ENCODE measurements around the gene ST6GAL1. TPM values are rescaled to one million over a fixed set of nuclear protein-coding genes. Genes with fewer than 3 reads are reported as not detected.

Gene ST6GAL1
- polyA plus RNA-seq, 1 donor, result 126 TPM

DNA sequence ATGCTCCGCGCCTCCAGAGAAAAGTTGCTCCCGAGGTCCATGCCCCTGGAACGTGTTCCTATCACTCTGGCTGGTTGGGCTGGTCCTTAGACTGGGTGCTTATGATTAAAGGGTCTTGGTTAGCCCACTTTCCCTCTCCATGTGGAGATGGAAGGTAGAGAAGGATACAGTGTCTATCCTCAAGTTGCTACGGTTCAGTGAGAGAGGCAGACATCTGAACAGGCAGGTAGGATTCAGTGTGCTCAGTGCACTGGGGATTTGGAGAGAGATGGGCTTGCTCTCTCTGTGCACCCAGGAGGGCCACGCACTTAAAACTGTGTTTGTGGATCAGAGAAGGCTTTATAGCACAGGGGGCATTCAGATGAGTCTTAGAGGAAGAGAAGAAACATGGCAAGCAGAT, 146.0 kb downstream of the ST6GAL1 start:
- H3K4me3 ChIP-seq (ENCODE audit: low read length), result no peak overlapping the region
- no peak for DNase-seq
- H3K27me3 ChIP-seq (ENCODE audit: control insufficient read depth, insufficient read depth, low read length), result no peaks in the 10 kb centered on the region
- no peaks in the 10 kb centered on the region for H3K9me3 ChIP-seq (ENCODE audit: control insufficient read depth, low read depth, low read length)
- WGBS (ENCODE audit: insufficient coverage, low lambda C conversion rate), result no CpG with 5 or more reads among the region's 6 CpGs
- H3K27ac ChIP-seq (ENCODE audit: low read length), result no peak overlapping the region
- peaks cover 33% of the 10 kb centered on the region for H3K36me3 ChIP-seq (ENCODE audit: control insufficient read depth, insufficient read depth, low read length)
- H3K4me1 ChIP-seq (ENCODE audit: control insufficient read depth, insufficient read depth, low read length), result peaks cover 16% of the 10 kb centered on the region

DNA sequence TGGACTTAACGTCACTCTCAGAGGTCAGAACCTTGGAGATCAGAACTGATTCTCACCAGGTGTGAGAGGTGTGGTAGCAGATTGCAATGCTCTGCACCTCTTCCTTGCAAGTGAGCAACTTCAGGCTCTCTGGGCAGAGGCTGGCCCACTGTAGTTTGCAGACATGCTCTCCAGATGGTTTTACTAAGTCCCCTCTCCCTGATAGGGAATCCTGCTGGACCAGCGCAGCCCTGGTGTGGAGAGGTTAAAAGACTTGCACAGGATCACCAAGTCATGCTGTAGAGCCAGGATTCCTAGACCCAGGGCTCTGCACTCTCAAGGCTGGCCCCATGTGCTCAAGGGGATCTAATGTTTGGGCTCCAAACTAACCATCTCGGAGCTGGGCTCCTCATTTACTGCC, 146.8 kb downstream of the ST6GAL1 start:
- no CpG with 5 or more reads among the region's 3 CpGs for WGBS (ENCODE audit: insufficient coverage, low lambda C conversion rate)
- Histone ChIP-seq H3K27ac (ENCODE audit: low read length) (no peak overlapping the region), H3K27me3 (ENCODE audit: control insufficient read depth, insufficient read depth, low read length) (no peaks in the 10 kb centered on the region), H3K36me3 (ENCODE audit: control insufficient read depth, insufficient read depth, low read length) (peaks cover 33% of the 10 kb centered on the region), H3K4me3 (ENCODE audit: low read length) (no peak overlapping the region), H3K4me1 (ENCODE audit: control insufficient read depth, insufficient read depth, low read length) (peaks cover 10% of the 10 kb centered on the region), H3K9me3 (ENCODE audit: control insufficient read depth, low read depth, low read length) (no peaks in the 10 kb centered on the region)
- no peak for DNase-seq

DNA sequence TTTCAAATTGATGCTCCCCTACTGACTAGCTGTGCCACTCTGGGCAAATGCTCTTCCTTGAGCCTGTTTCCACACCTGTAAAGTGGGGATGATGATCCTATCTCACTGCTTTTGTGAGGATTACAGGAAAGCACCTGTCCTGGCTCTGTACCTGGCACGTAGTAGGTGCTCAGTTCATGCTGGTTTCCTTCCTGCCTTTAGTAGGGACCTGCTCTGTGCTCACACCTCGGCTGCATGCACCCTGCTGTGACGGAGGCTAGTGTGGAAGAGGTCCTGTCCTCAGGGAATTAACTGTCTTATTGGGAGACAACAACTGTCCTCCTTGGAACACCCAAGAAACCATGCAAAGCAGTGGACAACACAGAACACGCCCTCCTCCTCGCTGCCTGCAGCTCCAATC, 147.2 kb downstream of the ST6GAL1 start:
- H3K4me3 ChIP-seq (ENCODE audit: low read length), result no peak overlapping the region
- peaks cover 6% of the 10 kb centered on the region for H3K4me1 ChIP-seq (ENCODE audit: control insufficient read depth, insufficient read depth, low read length)
- H3K27me3 ChIP-seq (ENCODE audit: control insufficient read depth, insufficient read depth, low read length), result no peaks in the 10 kb centered on the region
- no peaks in the 10 kb centered on the region for H3K9me3 ChIP-seq (ENCODE audit: control insufficient read depth, low read depth, low read length)
- DNase-seq, result no peak
- no CpG with 5 or more reads among the region's 5 CpGs for WGBS (ENCODE audit: insufficient coverage, low lambda C conversion rate)
- H3K36me3 ChIP-seq (ENCODE audit: control insufficient read depth, insufficient read depth, low read length), result peaks cover 33% of the 10 kb centered on the region
- H3K27ac ChIP-seq (ENCODE audit: low read length), result no peak overlapping the region

DNA sequence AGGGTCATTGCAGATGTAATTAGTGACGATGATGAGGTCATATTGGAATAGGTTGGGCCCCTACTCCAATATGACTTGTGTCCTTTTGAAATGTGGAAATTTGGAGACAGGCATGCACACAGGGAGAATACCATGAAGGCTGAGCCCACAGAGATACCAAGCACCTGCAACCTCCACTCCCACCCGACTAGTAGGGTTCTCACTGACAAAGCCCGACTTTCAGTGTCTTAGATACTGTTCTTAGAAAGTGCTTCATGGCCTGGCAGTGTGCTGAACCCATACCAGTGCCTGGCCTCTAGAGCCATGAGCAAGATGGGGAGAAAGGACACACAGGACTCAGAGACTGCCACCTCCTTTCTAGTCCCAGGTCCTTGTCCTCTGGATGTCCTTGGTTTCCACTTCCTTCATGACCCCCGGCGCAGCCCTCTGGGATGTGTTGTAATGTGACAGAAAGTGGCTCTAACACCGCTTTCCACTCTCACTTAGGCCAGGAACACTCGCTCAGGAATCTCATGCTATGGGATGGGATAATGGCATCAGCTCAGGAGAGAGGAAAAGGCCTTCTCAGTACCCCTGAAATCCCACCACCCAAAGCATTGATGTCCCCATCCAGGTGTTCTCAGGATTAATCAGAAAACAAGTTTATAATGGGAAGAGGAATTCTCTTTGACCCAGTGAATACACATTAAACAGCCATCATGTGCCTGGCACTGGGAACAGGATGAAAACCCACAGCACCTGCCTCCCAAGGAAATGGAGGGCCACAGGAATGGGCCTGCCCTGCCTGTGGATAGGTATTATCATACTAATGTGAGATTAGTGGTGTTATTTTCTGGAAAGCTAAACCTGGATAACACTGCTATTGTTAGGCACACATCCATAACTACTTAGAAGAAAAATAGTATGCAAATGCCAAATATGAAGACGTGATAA, 149.0 kb downstream of the ST6GAL1 start:
- 100% methylated on average over 1 of the region's 8 CpGs for WGBS (ENCODE audit: insufficient coverage, low lambda C conversion rate)
- Histone ChIP-seq H3K36me3 (ENCODE audit: control insufficient read depth, insufficient read depth, low read length) (peaks cover 30% of the 10 kb centered on the region), H3K27me3 (ENCODE audit: control insufficient read depth, insufficient read depth, low read length) (no peaks in the 10 kb centered on the region), H3K4me1 (ENCODE audit: control insufficient read depth, insufficient read depth, low read length) (no peaks in the 10 kb centered on the region), H3K27ac (ENCODE audit: low read length) (no peak overlapping the region), H3K4me3 (ENCODE audit: low read length) (no peak overlapping the region), H3K9me3 (ENCODE audit: control insufficient read depth, low read depth, low read length) (no peaks in the 10 kb centered on the region)
- no peak for DNase-seq

DNA sequence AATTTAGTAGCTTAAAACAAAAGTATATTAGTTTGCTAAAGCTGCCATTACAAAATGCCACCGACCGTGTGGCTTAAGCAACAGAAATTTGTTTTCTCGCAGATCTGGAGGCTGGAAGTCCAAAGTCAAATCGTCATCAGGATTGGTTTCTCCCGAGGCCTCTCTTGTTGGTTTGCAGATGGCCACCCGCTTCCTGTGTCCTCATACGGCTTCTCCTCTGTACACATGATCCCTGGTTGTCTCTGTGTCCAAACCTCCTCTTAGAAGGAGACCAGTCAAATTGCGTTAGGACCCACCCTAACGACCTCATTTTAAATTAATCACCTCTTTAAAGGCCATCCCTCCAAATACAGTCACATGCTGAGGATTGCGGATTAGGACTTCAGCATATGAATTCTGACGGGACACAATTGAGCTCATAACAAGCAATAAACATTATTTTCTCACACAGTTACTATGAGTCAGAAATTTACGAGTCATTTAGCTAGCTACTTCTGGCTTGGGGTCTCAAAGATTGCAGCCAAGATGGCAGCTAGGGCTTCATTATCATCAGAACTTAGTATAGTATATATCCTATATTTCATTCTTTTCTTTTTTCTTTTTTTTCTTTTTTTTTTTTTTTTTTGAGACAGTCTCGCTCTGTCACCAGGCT, 150.6 kb downstream of the ST6GAL1 start:
- Histone ChIP-seq H3K4me3 (ENCODE audit: low read length) (no peak overlapping the region), H3K27ac (ENCODE audit: low read length) (no peak overlapping the region), H3K9me3 (ENCODE audit: control insufficient read depth, low read depth, low read length) (no peaks in the 10 kb centered on the region), H3K36me3 (ENCODE audit: control insufficient read depth, insufficient read depth, low read length) (peaks cover 17% of the 10 kb centered on the region), H3K27me3 (ENCODE audit: control insufficient read depth, insufficient read depth, low read length) (no peaks in the 10 kb centered on the region), H3K4me1 (ENCODE audit: control insufficient read depth, insufficient read depth, low read length) (no peaks in the 10 kb centered on the region)
- no CpG with 5 or more reads among the region's 13 CpGs for WGBS (ENCODE audit: insufficient coverage, low lambda C conversion rate)
- DNase-seq, result no peak

DNA sequence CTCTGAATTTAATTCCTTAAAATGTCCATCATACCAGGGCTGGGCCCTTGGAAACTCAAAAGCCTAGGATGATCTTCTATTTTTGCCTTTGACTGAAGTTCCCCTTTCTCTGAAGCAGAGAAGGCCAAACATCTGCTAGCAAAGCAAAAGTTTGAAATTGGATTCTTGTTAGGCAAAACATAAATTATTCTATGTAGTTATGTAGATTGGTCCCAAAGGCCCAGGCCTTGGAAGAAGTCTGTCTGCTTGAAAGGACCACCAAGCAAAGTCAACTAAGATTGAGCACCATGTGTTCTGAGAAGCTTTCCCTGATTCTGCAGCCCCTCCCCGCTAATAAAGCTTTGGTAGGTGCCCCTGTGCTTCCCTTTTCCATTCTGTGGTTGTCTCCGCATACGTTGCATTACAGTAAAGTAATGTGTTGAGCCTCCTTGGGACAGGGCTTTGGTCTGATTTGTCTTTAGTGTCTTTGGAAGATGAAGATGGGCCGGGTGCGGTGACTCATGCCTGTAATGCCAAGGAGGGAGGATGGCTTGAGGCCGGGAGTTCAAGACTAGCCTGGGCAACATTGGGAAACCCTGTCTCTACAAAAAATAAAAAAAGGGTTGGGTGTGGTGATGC, 152.5 kb downstream of the ST6GAL1 start:
- WGBS (ENCODE audit: insufficient coverage, low lambda C conversion rate), result 93% methylated on average over 3 of the region's 6 CpGs
- peaks cover 10% of the 10 kb centered on the region for H3K9me3 ChIP-seq (ENCODE audit: control insufficient read depth, low read depth, low read length)
- no peaks in the 10 kb centered on the region for H3K27me3 ChIP-seq (ENCODE audit: control insufficient read depth, insufficient read depth, low read length)

DNA sequence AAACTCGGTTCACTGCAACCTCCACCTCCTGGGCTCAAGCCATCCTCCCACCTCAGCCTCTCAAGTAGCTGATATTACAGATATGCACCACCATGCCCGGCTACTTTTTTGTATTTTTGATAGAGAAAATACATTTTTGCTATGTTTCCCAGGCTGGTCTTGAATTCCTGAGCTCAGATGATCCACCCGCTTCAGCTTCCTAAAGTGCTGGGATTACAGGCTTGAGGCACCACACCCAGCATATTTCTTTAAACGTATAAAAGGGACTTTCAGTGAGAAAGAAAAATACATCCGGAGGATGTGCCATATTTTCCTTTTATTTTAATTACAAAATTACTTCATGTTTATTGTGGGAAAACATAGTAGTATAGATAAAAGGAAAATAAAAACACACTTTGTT, 153.8 kb downstream of the ST6GAL1 start:
- H3K27ac ChIP-seq (ENCODE audit: low read length), result no peak overlapping the region
- no peak overlapping the region for H3K4me3 ChIP-seq (ENCODE audit: low read length)
- DNase-seq, result no peak
- peaks cover 13% of the 10 kb centered on the region for H3K9me3 ChIP-seq (ENCODE audit: control insufficient read depth, low read depth, low read length)
- H3K4me1 ChIP-seq (ENCODE audit: control insufficient read depth, insufficient read depth, low read length), result no peaks in the 10 kb centered on the region
- no peaks in the 10 kb centered on the region for H3K36me3 ChIP-seq (ENCODE audit: control insufficient read depth, insufficient read depth, low read length)
- WGBS (ENCODE audit: insufficient coverage, low lambda C conversion rate), result 83% methylated on average over 1 of the region's 5 CpGs
- no peaks in the 10 kb centered on the region for H3K27me3 ChIP-seq (ENCODE audit: control insufficient read depth, insufficient read depth, low read length)

More for the DNA sequence above, 152.5 kb downstream of the ST6GAL1 start:
- Histone ChIP-seq H3K27ac (ENCODE audit: low read length) (no peak overlapping the region), H3K4me3 (ENCODE audit: low read length) (no peak overlapping the region), H3K4me1 (ENCODE audit: control insufficient read depth, insufficient read depth, low read length) (no peaks in the 10 kb centered on the region), H3K36me3 (ENCODE audit: control insufficient read depth, insufficient read depth, low read length) (peaks cover under 1% of the 10 kb centered on the region)
- DNase-seq, result no peak

DNA sequence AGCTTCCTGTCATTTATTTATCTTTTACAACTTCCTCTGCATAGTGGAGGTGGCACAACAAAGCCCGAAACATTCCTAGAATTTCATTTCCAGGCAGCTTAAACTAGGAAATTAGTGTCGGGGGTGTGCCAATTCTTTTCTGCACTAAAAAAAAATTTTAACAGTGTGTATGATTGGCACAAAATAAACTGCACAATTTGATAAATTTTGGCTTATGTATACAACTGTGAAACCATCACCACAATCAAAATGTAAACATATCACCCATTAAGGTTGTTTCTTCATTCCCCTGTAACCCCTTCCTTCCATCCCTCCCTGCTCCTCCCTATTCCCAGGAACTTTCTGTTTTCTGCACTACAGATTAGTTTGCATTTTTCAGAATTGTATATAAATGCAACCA, 154.3 kb downstream of the ST6GAL1 start:
- Histone ChIP-seq H3K27ac (ENCODE audit: low read length) (no peak overlapping the region), H3K4me1 (ENCODE audit: control insufficient read depth, insufficient read depth, low read length) (no peaks in the 10 kb centered on the region), H3K4me3 (ENCODE audit: low read length) (no peak overlapping the region), H3K9me3 (ENCODE audit: control insufficient read depth, low read depth, low read length) (peaks cover 13% of the 10 kb centered on the region), H3K36me3 (ENCODE audit: control insufficient read depth, insufficient read depth, low read length) (no peaks in the 10 kb centered on the region), H3K27me3 (ENCODE audit: control insufficient read depth, insufficient read depth, low read length) (no peaks in the 10 kb centered on the region)
- no peak for DNase-seq
- no CpG with 5 or more reads among the region's 2 CpGs for WGBS (ENCODE audit: insufficient coverage, low lambda C conversion rate)

DNA sequence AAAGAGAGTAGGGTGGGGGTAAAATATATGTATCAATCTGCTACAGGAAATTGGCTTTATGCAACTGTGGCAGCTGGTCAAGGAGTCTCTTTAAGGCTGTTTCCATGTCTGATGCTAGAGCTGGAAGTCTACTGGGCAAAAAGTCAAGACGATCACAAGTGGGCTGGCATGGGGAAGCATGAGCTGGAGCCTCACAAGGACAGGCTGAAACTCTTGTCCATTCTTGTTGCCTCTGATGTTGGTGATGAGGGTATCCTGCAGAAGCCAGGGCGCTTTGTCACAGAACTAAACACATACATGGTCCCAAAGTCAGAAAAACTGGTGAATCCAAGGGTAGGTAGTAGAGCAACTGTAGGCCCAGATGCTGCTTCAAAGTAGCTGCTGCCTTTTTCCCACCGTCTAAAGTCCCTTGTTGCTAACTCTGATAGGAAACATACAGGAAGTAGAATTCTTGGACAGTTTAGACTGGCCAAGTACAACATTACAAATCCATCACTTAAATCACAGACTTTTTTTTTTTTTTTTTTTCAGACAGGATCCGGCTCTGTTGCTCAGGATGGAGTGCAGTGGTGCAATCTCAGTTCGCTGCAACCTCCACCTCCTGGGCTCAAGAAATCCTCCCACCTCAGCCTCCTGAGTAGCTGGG, 154.8 kb downstream of the ST6GAL1 start:
- peaks cover 13% of the 10 kb centered on the region for H3K9me3 ChIP-seq (ENCODE audit: control insufficient read depth, low read depth, low read length)
- no peak overlapping the region for H3K4me3 ChIP-seq (ENCODE audit: low read length)
- no peak for DNase-seq
- H3K36me3 ChIP-seq (ENCODE audit: control insufficient read depth, insufficient read depth, low read length), result no peaks in the 10 kb centered on the region
- no peak overlapping the region for H3K27ac ChIP-seq (ENCODE audit: low read length)
- H3K4me1 ChIP-seq (ENCODE audit: control insufficient read depth, insufficient read depth, low read length), result no peaks in the 10 kb centered on the region
- no CpG with 5 or more reads among the region's 5 CpGs for WGBS (ENCODE audit: insufficient coverage, low lambda C conversion rate)
- H3K27me3 ChIP-seq (ENCODE audit: control insufficient read depth, insufficient read depth, low read length), result no peaks in the 10 kb centered on the region

DNA sequence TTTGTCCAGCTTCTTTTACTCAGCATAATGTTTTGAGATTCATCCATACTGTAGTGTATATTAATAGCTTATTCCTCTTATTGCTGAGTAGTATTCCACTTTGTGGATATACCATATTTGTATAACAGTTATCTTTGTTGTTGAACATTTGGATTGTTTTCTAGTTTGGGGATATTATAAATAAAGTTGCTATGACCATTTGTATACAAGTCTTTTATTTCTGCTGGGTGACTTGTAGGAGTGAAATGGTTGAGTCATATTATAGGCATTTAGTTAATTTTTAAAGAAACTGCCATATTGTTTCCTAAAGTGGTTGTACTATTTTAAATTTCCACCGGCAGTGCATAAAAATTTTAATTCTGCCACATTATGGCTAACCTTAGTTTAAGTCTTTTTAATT, 155.6 kb downstream of the ST6GAL1 start:
- DNase-seq, result no peak
- WGBS (ENCODE audit: insufficient coverage, low lambda C conversion rate), result 100% methylated on average over 1 of the region's 1 CpG
- Histone ChIP-seq H3K4me3 (ENCODE audit: low read length) (no peak overlapping the region), H3K36me3 (ENCODE audit: control insufficient read depth, insufficient read depth, low read length) (no peaks in the 10 kb centered on the region), H3K4me1 (ENCODE audit: control insufficient read depth, insufficient read depth, low read length) (no peaks in the 10 kb centered on the region), H3K27me3 (ENCODE audit: control insufficient read depth, insufficient read depth, low read length) (no peaks in the 10 kb centered on the region), H3K27ac (ENCODE audit: low read length) (no peak overlapping the region), H3K9me3 (ENCODE audit: control insufficient read depth, low read depth, low read length) (peaks cover 13% of the 10 kb centered on the region)
